HL-60/S4 treated with phorbol 12-myristate 13-acetate at 8.2 ng/mL for 4 days and 3 days (cell line): ENCODE results near the gene NPBWR2.

Experiments
- in situ Hi-C: fragments of 300-500 bp; cut with MboI; formaldehyde crosslinking; loops from 2 replicates; pipeline ENCODE4 v1.15.0; 2022; ENCODE audit warnings: low sequenced_read_pairs

NPBWR2 gene

DNA sequence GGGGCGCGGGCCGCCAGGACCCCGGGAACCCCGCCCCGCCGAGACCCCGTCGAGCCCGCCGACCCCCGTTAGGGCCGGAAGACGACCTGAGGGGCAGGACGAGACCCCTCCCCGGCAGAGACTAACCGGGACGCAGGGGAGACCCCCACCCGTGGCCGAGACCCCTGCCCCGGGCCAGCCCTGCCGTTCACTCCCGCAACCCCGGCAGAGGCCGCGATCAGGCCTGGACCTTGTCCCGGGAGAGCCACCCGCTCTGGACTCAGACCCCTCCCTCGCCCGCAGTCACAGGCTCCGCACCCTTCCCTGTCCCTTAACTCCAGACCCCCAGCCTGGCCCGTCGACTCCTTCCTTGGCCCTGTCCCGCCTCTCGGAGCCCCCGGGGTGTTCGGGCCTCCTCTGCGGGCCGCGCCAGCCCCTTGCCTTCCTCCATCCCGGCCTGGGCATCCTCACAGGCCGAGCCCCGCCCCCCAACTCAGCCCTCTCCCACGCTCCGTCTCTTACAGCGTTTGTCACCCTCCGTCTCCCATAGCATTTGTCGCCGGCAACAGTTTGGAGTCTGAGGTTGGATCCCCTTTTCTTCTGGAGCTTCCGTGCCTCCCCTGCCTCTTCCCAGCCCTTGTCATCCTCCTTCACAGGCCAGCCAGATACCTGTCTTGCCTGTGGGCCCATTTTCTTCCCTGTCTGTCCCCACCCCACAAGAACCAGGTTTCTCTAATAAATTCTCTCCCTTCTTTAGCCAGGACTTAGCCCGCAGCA lies 43.8 kb downstream of the NPBWR2 start:
- in situ Hi-C loops: no loop called here

DNA sequence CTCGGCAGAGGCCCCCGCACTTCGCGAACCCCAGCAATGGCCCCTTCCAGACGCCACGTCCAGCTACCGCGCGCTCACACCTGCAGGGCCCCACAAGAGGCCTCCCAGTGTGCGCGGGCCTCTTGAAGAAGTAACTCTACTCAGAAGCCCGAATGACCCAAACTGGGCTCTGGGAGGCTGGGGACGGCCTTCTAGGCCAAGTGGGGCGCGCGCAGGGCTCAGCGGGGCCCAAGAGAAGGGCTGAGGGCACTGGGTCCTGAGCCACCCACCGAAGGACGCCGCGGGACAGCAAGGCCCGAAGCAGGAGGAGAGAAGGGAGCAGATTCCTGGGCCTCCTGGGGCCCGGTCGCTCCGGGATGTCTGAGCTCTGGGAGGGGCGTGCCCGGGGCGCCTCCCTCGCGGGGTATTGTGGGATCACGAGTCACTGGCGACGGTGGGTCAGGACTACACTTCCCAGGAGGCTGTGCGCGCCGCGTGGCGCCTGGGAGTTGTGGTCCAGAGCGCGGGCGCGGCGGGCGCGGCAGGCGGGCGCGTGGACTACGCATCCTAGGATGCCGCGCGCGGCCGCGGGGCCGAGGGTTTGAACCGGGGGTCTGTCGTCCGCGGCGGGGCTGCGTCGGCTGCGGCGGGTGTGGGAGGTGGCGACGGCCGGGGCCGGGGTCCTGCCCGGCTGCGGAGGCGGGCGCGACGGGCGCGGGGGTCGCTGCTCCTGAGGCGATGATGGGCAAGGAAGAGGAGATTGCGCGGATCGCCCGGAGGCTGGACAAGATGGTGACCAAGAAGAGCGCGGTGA lies 44.6 kb downstream of the NPBWR2 start, which contains the start of gene TCEA2:
Gene TCEA2, plus strand, starts transcription at position 603 of the 793 bp plus-strand sequence. Its CDS starts 115 bp downstream, at position 718.
- in situ Hi-C loops: no loop called here

DNA sequence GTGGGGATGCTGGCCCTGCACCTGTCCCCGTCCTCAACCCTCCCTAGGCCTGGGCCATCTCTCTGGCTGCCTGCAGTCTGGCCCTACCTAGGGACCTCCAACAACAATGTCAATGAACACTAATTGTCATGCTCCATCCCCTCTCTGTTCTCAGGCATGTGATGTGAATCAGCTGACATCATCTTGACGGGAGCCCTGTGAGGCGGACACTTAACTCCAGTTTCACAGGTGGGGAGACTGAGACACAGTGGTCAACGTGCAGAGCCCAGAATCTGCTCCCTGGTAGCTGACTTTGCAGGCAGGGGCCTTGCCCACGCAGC lies 45.1 kb downstream of the NPBWR2 start:
- in situ Hi-C loops: no loop called here

GRCh38 chr20:64058536-64058935 lies 48.8 kb downstream of the NPBWR2 start:
- in situ Hi-C loops: no loop called here

DNA sequence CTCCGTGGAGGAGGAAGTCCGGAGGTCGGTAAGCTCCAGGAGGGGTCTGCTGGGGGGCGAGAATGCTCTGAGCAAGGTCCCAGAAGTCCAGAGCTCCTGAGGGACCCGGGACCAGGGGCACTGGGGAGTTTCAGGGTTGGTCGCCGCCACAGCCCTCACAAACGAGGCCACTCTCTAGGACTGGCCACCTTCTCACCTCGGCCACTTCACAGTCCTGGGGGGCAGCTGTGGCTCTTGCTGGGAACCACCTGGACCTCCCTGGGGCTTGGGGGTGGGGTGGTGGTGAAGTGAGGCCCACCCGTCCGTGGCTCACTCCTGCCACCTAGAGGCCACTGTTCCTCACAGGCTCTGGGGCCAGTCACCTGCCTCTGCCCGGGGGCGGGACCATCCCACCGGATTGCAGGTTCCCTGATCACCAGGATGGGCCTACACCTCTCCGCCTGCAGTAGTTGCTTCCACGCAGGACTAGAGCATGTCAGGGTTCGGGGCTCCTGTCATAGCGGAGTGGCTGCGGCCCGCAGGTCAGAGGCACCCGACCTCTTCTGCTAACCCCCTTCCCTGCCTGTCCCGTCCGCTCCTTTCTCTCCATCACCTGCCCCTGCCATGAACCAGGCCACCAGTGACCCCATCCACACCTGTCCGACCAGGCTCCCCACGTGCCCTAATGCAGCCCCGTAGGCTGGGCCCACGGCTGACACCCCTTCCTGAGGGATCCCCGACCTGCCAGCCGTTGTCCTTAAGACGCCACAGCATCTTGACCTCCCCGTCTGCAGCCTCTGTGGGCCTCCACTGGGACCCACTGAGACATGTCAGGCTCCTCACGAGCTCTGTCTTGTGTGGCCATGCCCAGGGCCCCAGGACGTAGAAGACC lies 49.5 kb downstream of the NPBWR2 start:
- in situ Hi-C loops: no loop called here

DNA sequence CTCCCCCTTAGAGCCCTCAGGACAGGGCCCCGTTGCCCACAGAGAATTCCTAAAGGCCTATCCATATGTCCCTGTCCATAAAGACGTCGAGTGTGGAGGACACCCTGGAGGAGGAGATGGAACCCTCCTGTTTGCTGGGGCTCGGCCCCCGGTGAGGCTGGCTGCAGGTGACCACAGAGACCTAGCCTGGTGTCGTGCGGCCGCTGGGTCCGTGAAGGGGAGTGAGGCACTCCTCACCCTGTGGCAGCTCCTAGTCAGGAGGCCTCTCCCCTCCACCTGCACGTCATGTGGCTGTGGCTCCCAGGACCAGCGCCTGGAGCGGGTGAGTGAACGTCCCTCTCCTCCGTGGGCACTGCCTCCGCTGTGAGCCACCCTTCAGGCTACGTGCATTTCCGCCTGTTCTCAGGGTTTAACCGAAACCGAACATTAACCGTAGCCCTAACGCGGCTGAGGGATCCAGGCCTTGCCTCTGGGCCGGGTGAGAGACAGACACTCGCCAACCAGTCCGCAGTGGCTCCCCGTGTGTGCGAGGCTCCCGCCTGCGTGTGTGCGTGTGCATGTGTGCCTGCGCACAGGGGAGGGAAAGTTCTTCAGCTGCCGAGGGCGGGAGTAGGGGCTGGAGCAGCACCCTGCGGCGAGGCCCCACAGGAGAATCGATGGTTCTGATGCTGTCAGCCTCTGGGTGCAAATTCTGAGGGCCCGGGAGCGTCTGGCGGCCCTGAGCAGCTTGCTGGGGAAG lies 50.3 kb downstream of the NPBWR2 start:
- in situ Hi-C loops: no loop called here

DNA sequence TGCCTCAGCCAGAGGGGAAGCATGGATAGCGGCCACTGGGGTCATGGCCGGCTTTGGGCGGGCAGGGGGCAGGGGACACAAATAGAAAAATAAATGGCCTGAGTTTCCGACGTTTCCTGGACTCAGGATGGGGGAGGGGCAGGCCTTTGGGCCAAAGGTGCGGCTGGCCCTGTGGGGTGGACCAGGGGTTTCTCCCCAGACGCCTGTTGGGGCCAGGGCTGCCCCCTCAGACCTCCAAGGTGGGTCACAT lies 50.8 kb downstream of the NPBWR2 start:
- in situ Hi-C loops: no loop called here

GRCh38 chr20:64055893-64056638 lies 51.3 kb downstream of the NPBWR2 start:
- in situ Hi-C loops: no loop called here

DNA sequence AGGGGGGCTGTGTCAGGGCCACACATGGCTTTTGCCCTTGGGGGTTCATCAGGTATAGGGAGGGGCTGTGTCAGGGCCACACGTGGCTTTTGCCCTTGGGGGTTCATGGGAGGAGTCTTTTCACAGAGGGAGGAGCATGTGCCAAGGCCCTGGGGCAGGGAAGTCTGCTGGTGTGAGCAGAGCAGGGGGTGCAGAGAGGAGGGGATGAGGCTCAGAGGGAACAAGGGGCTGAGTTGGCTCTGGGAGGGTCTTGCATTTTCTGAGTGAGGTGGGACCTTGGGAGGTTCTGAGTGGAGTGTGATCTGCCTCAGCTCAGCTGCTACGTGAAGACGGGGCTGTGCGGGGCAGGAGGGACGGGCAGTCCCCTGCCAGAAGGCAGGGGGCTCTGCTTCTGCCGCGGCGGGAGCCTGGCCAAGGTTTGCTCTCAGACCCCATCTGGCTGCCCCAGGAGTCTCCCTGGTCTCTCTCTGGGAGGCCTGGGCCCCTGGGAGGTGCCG lies 51.9 kb downstream of the NPBWR2 start:
- in situ Hi-C loops: no loop called here

- in situ Hi-C loops: no loop called here
Observed at GRCh38 chr20:64053841-64054661, 53.3 kb downstream of the NPBWR2 start.
